Measurements from ENCODE around the gene SLC13A3. TPM values are rescaled to one million over a fixed set of nuclear protein-coding genes. Genes with fewer than 3 reads are reported as not detected.
A peak's percentile ranks its signal among the peaks of the same experiment; 100 is the strongest.

SLC13A3 gene
- total RNA-seq, 1 donor from 2014 or later: 12.3 TPM

DNA sequence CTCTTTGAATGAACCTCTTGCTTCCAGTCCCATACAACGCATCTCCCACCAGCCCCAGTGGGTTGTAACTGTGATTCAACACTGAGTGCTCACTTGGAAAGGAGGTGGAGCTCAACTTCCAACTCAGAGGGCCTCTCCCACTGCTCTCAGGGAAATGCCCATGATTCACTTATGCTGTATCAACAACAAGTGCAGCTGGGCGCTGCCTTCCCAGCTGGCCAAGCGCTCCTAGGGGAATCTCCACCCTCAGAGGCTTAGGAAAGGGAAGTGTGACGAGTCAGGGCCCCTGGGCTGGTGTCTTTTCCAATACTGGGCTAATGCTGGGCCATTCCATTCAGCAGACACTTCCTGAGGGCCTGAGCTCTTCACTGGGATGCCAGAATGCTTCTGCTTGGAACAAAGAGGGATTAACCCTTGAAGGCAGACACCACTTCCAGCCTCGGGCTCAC lies 92.7 kb downstream of the SLC13A3 start:
- peak; percentile 47 for DNase-seq (ENCODE audit: low spot score)

DNA sequence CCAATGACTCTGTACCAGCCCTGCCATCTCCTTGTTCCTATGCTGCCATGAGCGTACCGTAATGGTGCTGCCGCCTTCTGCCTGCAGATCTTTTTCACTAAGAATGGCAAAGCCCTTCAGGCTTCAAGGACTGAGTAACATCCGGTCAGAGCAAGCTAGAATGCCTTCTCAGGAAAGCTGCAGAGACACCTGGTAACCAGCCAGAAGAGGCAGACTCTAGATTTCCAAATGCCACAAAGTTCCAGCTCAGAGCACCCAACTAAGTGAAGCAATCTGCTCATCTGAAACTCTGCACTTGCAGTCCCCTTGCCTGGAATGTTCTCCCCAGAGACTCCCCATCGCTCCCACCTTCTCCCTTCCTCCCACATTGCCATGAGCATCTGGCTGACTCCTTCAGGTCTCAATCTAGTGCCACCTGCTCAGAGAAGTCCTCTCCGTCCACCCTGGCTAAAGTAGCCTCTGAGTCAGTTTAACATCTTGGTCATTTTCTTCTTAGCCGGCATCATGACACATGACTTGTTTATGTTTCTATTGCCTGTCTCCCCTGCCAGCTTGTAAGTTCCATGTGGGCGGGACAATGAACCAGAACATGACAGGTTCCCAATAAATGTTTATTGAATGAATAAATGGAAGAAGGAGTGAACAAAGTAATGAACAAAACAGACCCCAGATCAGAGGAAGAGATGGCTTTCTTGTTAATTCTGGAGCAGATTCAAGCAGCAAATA lies 93.9 kb downstream of the SLC13A3 start:
- no peak for DNase-seq (ENCODE audit: low spot score)

GRCh38 chr20:46555370-46555956 lies 95.8 kb downstream of the SLC13A3 start:
- DNase-seq (ENCODE audit: low spot score): no peak

DNA sequence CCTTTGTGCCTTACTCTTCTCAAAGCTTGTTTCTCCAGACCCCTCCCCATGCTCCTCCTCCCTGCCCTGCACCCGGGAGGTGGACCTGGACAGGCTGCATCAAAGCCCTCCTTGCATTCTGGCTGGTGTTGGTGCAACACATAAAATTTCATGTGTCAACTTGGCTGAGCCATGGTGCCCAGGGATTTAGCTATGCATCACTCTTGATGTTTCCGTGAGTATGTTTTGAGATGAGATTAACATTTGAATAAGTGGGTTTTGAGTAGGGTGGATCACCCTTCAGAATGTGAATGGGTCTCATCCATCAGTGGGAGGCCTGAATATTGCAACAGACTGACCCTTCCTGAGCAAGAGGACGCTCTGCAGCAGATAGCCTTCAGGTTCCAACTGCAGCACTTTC lies 96.4 kb downstream of the SLC13A3 start:
- no peak for DNase-seq (ENCODE audit: low spot score)

DNA sequence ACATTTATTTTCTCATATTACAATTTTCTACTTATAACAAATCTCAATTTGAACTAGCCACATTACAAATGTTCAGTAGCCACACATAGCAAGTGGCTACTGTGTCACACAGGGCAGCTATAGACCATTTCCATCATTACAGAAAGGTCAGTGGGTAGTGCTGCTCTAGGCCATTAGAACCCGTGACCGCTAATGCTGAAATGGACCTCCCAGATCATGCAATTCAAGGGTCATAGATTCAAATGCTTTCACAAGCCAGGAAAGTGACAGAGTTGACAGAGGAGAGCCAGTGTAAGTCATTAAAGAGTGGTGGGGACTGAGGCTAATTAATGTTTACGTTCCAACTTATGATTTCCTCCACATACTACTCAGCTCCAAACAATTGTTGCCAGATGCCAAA lies 97.3 kb downstream of the SLC13A3 start:
- DNase-seq (ENCODE audit: low spot score): no peak

DNA sequence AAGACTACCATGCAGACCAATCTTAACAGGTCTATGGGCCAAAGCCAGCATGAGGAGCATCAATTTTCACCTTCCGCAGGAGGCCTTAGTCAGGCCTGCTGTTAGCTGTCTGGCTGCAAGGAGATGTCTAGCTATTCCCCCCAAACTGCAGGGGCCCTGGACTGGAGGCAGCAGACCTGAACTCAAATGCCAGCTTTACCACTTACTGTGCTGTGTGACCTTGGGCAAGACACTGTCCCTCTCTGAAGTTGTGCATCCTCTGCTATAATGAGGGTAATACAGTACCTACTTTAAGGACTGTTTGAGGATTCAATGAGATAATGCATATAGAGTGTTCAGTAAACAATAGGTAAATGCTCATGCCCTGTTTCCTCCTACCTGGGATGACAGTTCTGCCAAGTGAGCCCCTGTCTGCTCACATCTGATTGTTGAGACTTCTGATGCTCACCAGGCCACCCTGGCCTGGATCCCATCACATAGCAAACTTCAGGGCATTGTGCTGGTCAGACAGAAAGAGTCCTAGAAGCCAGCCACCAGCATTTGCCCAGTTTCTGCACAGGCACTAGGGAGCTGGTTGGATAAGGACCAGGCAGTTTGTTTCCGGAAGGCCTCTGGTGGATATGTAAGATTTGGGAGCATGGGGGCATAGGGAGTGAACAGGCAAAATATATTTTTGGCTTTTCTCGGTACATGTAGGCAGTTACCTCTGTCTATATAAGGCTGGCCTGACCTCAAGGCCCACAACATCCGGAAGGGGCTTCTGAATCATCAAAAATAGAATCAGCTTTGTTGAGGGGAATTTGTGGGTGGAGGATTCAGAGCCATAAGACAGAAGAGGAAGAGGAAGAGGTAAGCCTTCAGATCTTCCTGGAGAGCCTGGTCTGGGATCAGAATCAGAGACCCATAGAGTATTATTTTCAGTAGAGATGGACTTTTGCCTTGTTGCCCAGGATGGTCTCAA lies 98.5 kb downstream of the SLC13A3 start:
- DNase-seq (ENCODE audit: low spot score): no peak

DNA sequence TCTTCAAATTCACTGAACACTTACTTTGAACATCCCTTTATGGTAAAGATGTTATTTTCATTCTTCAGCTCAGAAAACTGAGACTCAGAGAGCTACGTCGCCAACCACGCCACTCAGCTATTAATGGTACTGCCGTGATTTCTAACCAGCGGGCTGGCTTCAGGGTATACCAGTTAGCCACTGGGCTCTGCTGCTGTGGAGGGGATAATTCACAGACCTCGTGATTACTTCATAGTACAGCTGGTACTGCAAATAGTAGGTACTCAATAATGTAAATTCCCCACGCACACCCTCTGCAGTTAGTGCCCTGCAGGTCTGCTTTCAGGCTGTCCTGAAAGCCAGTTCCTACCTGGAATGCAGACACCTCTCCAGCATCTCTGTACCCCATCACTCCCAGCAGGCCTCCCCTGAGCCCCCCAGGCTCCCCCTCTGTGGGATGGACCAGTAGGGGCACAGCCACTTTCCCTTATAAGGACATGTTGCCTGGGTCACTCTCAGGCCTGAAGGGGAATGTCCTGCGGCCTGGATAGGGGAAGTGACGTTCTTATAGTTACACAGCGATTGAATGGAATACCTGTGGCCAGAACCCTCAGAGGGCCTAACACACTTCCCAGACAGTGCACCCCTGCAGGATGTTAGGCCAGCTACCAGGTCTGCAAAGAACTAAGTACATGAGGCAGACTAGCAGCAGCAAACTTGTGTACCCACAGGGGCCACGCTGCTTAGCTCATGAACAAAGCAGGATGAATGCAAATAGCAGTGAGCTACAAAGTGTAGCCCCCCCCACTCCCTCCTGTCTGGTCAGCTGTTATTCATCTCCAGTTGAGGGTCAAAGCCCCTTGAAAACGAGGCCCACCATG lies 99.5 kb downstream of the SLC13A3 start:
- DNase-seq (ENCODE audit: low spot score): no peak

DNA sequence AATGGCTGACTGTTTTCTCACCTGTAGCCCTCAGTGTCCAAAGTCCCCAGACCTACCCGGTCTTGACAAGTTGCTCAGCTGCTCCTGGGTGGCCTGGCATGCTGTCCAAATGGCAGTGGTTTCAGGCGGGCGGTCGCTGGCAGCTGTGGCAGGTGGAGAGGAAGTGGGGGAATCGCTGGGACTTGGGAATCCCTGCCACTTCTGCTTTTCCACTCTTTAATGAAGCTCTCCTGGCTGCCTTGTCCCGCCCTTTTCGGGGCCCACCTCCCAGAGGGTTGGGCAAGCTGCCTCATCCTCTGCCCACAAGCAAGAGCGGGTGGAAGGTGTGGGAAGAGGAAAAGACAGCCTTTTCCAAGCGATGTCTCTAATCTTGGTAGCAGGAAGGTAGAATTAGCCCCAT lies 100.8 kb downstream of the SLC13A3 start, which contains the start of gene OCSTAMP:
Gene OCSTAMP (minus strand): TSS at position 194 of the 400 bp plus-strand sequence. CDS start 94 bp downstream, at position 100.
- DNase-seq (ENCODE audit: low spot score): no peak

GRCh38 chr20:46549188-46549972 lies 101.9 kb downstream of the SLC13A3 start:
- DNase-seq (ENCODE audit: low spot score): no peak

DNA sequence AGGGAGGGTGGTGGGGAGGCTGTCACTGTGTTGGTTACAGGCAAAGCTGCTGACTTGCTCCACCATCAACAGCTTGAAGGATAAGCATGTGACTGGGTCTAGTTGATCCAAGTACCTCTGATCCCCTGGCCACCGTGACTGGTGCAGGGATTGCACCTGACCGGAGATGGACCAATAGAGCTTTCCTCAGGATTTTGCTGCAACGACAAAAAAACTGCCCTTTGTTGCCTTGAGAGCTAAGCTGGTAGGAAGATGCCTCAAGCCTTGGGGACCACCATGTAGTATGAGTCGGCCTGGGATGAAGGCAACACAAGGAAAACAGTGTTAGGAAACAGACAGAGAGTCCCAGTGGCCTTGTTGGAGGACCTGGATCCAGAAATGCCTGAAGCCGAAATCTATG lies 102.6 kb downstream of the SLC13A3 start:
- no peak for DNase-seq (ENCODE audit: low spot score)

DNA sequence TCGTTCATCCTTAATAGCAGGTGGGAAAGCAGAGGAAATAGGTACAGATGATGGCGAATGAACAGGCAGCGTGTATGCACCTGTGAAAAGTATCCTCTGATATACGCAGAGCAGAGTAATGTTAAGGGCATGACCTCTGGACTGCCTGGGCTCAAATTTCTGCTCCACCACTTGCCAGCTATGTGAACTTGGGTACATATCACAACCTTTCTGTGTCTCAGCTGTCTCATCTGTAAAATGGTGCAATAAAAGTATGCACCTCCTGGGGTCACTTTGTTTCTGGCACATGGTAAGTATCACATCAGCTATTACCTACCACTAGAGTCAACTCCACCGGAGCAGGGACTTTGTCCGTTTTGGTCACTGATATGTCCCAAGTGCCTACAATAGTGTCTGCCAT lies 103.3 kb downstream of the SLC13A3 start:
- DNase-seq (ENCODE audit: low spot score): no peak

DNA sequence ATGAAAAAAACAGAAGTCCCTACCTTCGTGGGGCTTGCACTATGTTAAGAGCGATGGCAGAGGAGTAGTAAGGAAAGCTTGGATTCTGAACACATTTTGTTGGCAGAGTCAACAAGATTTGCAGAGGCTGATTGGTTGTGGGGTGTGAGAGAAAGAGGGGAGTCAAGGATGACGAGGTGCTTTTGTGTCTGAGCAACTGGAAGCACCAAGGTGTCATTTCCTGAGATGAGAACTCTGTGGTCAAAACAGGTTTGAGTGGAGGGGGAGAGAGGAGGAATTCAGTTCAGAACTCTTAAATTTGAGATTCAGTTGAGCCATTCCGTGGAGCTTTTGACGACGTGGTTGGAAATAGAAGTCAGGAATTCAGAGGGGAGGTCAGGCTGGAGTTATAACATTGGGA lies 104.3 kb downstream of the SLC13A3 start:
- no peak for DNase-seq (ENCODE audit: low spot score)

DNA sequence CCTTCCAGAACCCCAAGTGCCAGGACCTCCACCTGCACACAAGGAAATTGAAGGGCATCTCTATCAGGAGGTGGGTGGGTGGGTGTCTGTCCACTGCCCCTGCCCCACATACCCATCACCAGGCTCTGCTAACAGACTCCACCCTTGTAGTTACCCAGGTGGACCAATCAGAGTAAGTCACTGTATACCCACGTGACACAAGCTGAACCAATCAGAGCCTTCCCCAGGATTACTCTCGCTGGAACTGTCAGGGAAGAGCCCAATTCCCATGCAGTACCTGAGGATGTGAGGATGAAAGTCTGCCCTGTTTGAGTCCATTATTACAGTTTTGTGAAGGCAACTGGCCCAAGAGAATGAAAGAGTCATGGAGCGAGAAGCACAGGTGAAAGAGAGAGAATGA lies 105.0 kb downstream of the SLC13A3 start:
- DNase-seq (ENCODE audit: low spot score): no peak

GRCh38 chr20:46545827-46546138 lies 105.5 kb downstream of the SLC13A3 start:
- DNase-seq (ENCODE audit: low spot score): no peak

GRCh38 chr20:46545077-46545826 lies 106.0 kb downstream of the SLC13A3 start:
- no peak for DNase-seq (ENCODE audit: low spot score)

DNA sequence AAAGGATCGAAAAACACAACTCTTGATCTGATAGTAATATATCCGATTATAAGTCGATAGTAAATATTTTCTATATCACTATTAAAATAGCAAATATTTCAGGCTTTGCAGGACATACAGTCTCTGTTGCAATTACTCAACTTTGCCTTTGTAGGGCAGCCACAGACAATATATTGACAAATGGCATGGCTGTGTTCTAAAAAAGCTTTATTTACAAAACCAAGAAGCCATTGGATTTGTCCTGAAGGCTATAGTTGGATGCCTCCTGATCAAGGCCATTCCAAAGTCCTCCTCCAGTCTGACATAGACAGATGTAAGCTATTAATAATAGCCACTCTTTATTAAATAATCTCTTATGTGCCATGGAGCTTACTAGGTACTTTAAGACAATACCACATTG lies 106.7 kb downstream of the SLC13A3 start:
- no peak for DNase-seq (ENCODE audit: low spot score)

- DNase-seq (ENCODE audit: low spot score): no peak
Observed at GRCh38 chr20:46543959-46544358, 107.3 kb downstream of the SLC13A3 start.

DNA sequence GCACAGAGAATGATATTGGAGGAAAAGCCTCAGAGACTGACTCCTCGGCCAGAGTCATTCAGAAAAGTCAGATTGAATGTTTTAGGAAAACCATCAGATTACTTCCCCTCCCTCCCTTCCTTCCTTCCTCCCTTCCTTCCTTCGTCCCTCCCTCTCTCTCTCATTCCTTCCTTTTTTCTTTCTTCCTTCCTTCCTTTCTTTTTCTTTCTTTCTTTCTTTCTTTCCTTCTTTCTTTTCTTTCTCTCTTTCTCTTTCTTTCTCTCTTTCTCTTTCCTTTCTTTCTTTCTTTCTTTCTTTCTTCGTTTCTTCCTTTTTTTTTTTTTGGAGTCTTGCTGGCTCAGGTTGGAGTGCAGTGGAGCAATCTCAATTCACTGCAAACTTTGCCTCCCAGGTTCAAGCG lies 108.2 kb downstream of the SLC13A3 start:
- no peak for DNase-seq (ENCODE audit: low spot score)

- no peak for DNase-seq (ENCODE audit: low spot score)
Observed at GRCh38 chr20:46541229-46541935, 109.9 kb downstream of the SLC13A3 start.

Measured in umbilical cord (tissue), 2 donors.